ENCODE results near the gene ANKRD28.

ANKRD28 gene

GRCh38 chr3:15756505-15756904 lies 41.3 kb downstream of the ANKRD28 start:
- ChIA-PET CTCF (no interaction called here), POLR2A (no interaction called here)
- no peak for TF ChIP-seq CTCF (IDR thresholded peaks at IDR 0.05; ENCODE audit: insufficient read depth, low read length, missing control alignments)
- H3K4me3 ChIP-seq (ENCODE audit: low read depth, low read length): no peak overlapping the region
- no peak for DNase-seq (ENCODE audit: low read depth, low spot score)

DNA sequence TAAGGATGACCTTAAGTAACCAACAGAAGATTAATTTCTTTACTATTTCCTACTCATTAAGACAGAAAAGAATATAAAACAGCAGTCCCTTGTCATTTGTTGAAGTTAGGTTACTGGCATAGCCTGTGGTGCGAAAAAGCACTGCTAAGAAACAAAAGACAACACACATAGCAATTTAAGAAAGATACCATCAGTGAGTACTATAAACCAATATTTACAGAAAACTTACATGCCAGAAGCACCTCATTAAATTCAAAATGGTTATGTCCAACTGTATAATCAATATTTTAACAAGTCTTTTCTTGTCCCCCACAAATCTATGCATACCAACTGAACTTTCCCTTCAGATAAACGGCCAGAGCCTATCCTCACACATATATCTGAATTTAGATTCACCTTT lies 42.0 kb downstream of the ANKRD28 start:
- H3K4me3 ChIP-seq (ENCODE audit: low read depth, low read length): no peak overlapping the region
- POLR2A ChIA-PET: no interaction called here
- DNase-seq (ENCODE audit: low read depth, low spot score): no peak
- TF ChIP-seq CTCF (IDR thresholded peaks at IDR 0.05; ENCODE audit: insufficient read depth, low read length, missing control alignments): no peak
- CTCF ChIA-PET: interaction anchor here (0.6 kb wide), 1 partner anchor 435 kb away, joined by 4 read pairs; no protein-coding TSS in a partner anchor

DNA sequence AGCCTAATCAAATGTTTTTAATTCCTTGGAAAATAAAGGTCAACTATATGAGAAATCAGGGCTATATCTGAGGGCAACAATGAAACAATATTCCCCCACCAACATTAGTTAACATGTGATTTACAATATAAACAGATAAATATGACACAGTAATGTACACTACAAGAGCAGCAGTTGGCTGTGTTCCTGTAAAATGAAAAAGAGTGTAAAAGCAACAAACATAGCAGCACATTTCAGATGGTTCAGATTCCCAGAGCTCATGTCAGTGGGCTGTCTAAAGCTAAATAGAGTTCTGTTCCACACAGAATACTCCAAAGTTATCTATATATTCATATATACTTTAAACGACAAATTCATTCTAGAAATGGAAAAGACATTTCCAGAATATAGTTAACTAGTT lies 42.6 kb downstream of the ANKRD28 start:
- no peak overlapping the region for H3K4me3 ChIP-seq (ENCODE audit: low read depth, low read length)
- DNase-seq (ENCODE audit: low read depth, low spot score): no peak
- no peak for TF ChIP-seq CTCF (IDR thresholded peaks at IDR 0.05; ENCODE audit: insufficient read depth, low read length, missing control alignments)
- CTCF ChIA-PET: interaction anchor here (0.6 kb wide), 1 partner anchor 434 kb away, joined by 4 read pairs; no protein-coding TSS in a partner anchor
- POLR2A ChIA-PET: no interaction called here

- ChIA-PET POLR2A (no interaction called here), CTCF (interaction anchor here (2.4 kb wide), 1 partner anchor 10 kb away, joined by 8 read pairs; no protein-coding TSS in a partner anchor)
- H3K4me3 ChIP-seq (ENCODE audit: low read depth, low read length): no peak overlapping the region
- DNase-seq (ENCODE audit: low read depth, low spot score): no peak
- no peak for TF ChIP-seq CTCF (IDR thresholded peaks at IDR 0.05; ENCODE audit: insufficient read depth, low read length, missing control alignments)
Measured at GRCh38 chr3:15754047-15754446, 43.7 kb downstream of the ANKRD28 start.

DNA sequence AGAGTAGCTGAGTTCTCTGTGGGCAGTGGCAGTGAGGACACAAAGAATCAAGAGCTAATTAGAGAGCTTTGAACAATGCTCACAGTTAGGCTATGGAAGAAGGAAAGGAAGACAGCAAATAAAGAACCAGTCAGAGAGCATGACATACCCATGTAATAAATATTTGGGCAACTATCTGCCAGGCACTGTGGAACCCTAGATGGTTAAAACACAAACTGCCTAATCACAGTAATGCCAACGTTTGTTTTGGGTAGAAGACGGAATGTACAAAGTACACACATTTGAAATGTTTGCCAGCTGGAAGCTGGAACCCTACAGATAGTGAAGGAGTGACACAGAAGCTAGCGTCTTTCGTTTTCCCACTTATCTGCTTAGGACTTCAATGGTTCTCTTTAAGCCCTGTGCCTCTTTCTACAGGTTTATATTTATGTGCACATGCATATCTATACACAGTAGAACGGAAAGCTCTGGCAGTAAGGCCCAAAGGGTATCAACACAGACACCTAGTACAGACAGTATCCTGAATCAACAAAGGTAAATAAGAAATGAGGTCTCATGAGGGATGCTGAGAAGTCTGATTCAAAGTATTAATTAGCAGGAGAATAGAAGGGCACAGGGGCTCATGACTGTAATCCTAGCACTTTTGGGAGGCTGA lies 44.6 kb downstream of the ANKRD28 start:
- ChIA-PET POLR2A (no interaction called here), CTCF (interaction anchor here (2.4 kb wide), 1 partner anchor 9 kb away, joined by 8 read pairs; no protein-coding TSS in a partner anchor)
- TF ChIP-seq CTCF (IDR thresholded peaks at IDR 0.05; ENCODE audit: insufficient read depth, low read length, missing control alignments): no peak
- H3K4me3 ChIP-seq (ENCODE audit: low read depth, low read length): no peak overlapping the region
- DNase-seq (ENCODE audit: low read depth, low spot score): no peak

DNA sequence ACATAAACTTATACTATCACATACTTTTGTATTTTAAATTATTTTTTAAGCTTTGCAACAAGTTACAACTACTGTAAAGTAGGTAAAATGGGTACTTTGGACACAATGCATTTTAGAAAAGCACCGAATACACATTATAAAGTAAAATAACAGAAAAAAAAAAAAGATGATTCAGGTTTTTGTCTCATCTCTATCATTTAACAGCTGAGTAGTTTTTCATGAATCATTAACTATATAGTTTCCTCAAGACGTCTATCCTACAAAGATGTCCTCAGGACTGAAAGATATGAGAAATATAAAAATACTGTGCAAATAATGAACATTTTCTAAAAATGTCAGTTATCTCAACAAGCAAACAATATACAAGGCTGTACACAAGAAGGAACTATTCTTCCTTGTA lies 46.9 kb downstream of the ANKRD28 start:
- no peak for DNase-seq (ENCODE audit: low read depth, low spot score)
- POLR2A ChIA-PET: interaction anchor here (0.7 kb wide), 1 partner anchor 46 kb away, joined by 4 read pairs; no protein-coding TSS in a partner anchor
- no peak overlapping the region for H3K4me3 ChIP-seq (ENCODE audit: low read depth, low read length)
- CTCF ChIA-PET: interaction anchor here (0.6 to 1.3 kb wide), 2 partner anchors 12 to 41 kb away, joined by 3 to 5 read pairs; no protein-coding TSS in a partner anchor
- TF ChIP-seq CTCF (IDR thresholded peaks at IDR 0.05; ENCODE audit: insufficient read depth, low read length, missing control alignments): no peak

All from AG04449 (cell line).